Panc1 (cell line): Measurements from ENCODE around the gene DCBLD2. TPM values are rescaled to one million over a fixed set of nuclear protein-coding genes. Genes with fewer than 3 reads are reported as not detected.

Experiments used
- ATAC-seq: fragments of 200-7000 bp; cut with Tn5 transposase; 2 replicates; pipeline ENCODE4 v1.9.1; 2020; ENCODE audit warnings: mild to moderate bottlenecking, moderate library complexity
- BruUV-seq: library from RNA; stranded (reverse); fragments of 400-500 nt; replicated peaks from 2 replicates; lab custom pipeline; 2021; lab: Mats Ljungman, UMichigan
- CTCF ChIA-PET: fragments of 300-600 bp; sonication (Branson Sonifier 250); formaldehyde crosslinking; loops from one replicate; lab custom pipeline; 2022; ENCODE audit warnings: antibody characterized with exemption; lab: Charles Lee
- POLR2A ChIA-PET: fragments of 300-600 bp; sonication (Branson Sonifier 250); formaldehyde crosslinking; loops from one replicate; lab custom pipeline; 2022; ENCODE audit warnings: antibody characterized with exemption; lab: Charles Lee
- DNase-seq: peaks from one replicate; pipeline ENCODE4 v3.0.0-alpha.2; 2010; ENCODE audit warnings: low read depth, low spot score
- H3K27ac ChIP-seq: 2 replicates; pipeline ENCODE4 v1.5.1; 2011; ENCODE audit warnings: mild to moderate bottlenecking, low read length, inconsistent platforms
- H3K27me3 ChIP-seq: fragments of 200-500 bp; sonication (Bioruptor generic); 2 replicates; pipeline ENCODE4 v1.6.0; 2014; ENCODE audit warnings: low read length, inconsistent platforms; ENCODE audit not compliant: control insufficient read depth, insufficient read depth
- H3K36me3 ChIP-seq: fragments of 200-500 bp; sonication (Bioruptor generic); 2 replicates; pipeline ENCODE4 v1.5.1; 2014; ENCODE audit warnings: inconsistent platforms, mild to moderate bottlenecking, low read length, moderate library complexity; ENCODE audit not compliant: control insufficient read depth, insufficient read depth
- H3K4me1 ChIP-seq: 2 replicates; pipeline ENCODE4 v1.5.1; 2011; ENCODE audit warnings: inconsistent platforms, mild to moderate bottlenecking, low read length, moderate library complexity; ENCODE audit not compliant: control insufficient read depth, insufficient read depth
- H3K4me3 ChIP-seq, 2 experiments: 2 replicates each; pipeline ENCODE4 v1.5.1; 2011 to 2012; ENCODE audit warnings: low read depth in 2 of 2, low read length in 2 of 2, mild to moderate bottlenecking in 2 of 2, inconsistent platforms in 1 of 2, moderate library complexity in 1 of 2
- H3K9me3 ChIP-seq: fragments of 200-500 bp; sonication (Bioruptor generic); 2 replicates; pipeline ENCODE4 v1.5.1; 2014; ENCODE audit warnings: low read depth, mild to moderate bottlenecking, inconsistent platforms, low read length, moderate library complexity; ENCODE audit not compliant: control insufficient read depth, insufficient read depth
- POLR2AphosphoS5 ChIP-seq: IDR thresholded peaks from 2 replicates; pipeline ENCODE4 v1.6.1; 2012; ENCODE audit warnings: mild to moderate bottlenecking, low read depth, low read length, moderate library complexity
- SIN3A ChIP-seq: IDR thresholded peaks from 2 replicates; pipeline ENCODE4 v1.6.1; 2012; ENCODE audit warnings: low read depth, mild to moderate bottlenecking, low read length, moderate library complexity, borderline replicate concordance; ENCODE audit not compliant: insufficient read depth
- TCF7L2 ChIP-seq: IDR thresholded peaks from 2 replicates; pipeline ENCODE4 v1.6.1; 2011; ENCODE audit warnings: mild to moderate bottlenecking, low read depth, low read length, inconsistent platforms
- in situ Hi-C: cut with HindIII; loops from 2 replicates; pipeline ENCODE4 v1.10.0; 2016; ENCODE audit warnings: low sequenced_read_pairs, low pct_unique_long_range_greater_than_20kb
- intact Hi-C: fragments of 100-400 bp; cut with micrococcal nuclease; formaldehyde crosslinking; loops from one replicate; pipeline ENCODE4 v1.10.0; 2022; ENCODE audit not compliant: unreplicated experiment
- total RNA-seq: library from RNA; stranded (reverse); gene quantifications from one replicate; pipeline ENCODE4 v1.2.1, GENCODE V29; 2021; ENCODE audit not compliant: unreplicated experiment
- TF ChIP-seq, protein P1 (sequence below): fragments of 450-650 bp; IDR thresholded peaks from 2 replicates; pipeline ENCODE4 v1.5.1; 2017; ENCODE audit warnings: mild to moderate bottlenecking
- TF ChIP-seq, protein P2 (sequence below), 2 experiments: IDR thresholded peaks; 2 replicates each; pipeline ENCODE4 v1.6.1; 2011 to 2012; ENCODE audit warnings: low read depth in 2 of 2, control low read depth in 1 of 2, low read length in 1 of 2, mild to moderate bottlenecking in 1 of 2, moderate library complexity in 1 of 2; ENCODE audit not compliant: insufficient read depth in 1 of 2

Gene DCBLD2
- total RNA-seq, 1 experiment from 2014 or later, result 54.4 TPM

DNA sequence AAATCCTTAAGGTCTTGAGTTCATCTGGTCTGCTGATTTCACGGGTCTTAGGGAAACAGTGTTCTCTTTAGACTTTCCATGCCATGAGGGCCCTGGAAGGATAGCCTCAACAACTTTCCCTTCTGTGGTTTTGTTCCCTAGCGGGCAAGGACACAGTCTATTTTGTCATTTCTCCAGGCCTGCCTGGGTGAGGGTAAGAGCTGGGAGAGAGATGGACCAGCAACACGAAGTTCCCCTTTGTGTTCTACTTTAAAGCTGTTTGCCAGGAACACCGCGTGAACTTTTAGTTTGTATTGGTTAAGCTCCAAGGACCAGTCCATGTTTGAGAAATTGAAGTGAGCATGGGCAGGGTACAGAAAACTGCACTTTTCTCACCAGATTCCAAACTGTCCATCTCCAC is 117.5 kb downstream of the DCBLD2 start:
- H3K27me3 ChIP-seq, result peaks cover 21% of the 10 kb centered on the region
- TF ChIP-seq TCF7L2, result no peak
- no peak for TF ChIP-seq POLR2AphosphoS5
- TF ChIP-seq, protein P1, sequence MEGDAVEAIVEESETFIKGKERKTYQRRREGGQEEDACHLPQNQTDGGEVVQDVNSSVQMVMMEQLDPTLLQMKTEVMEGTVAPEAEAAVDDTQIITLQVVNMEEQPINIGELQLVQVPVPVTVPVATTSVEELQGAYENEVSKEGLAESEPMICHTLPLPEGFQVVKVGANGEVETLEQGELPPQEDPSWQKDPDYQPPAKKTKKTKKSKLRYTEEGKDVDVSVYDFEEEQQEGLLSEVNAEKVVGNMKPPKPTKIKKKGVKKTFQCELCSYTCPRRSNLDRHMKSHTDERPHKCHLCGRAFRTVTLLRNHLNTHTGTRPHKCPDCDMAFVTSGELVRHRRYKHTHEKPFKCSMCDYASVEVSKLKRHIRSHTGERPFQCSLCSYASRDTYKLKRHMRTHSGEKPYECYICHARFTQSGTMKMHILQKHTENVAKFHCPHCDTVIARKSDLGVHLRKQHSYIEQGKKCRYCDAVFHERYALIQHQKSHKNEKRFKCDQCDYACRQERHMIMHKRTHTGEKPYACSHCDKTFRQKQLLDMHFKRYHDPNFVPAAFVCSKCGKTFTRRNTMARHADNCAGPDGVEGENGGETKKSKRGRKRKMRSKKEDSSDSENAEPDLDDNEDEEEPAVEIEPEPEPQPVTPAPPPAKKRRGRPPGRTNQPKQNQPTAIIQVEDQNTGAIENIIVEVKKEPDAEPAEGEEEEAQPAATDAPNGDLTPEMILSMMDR, result no peak
- TF ChIP-seq, protein P2, sequence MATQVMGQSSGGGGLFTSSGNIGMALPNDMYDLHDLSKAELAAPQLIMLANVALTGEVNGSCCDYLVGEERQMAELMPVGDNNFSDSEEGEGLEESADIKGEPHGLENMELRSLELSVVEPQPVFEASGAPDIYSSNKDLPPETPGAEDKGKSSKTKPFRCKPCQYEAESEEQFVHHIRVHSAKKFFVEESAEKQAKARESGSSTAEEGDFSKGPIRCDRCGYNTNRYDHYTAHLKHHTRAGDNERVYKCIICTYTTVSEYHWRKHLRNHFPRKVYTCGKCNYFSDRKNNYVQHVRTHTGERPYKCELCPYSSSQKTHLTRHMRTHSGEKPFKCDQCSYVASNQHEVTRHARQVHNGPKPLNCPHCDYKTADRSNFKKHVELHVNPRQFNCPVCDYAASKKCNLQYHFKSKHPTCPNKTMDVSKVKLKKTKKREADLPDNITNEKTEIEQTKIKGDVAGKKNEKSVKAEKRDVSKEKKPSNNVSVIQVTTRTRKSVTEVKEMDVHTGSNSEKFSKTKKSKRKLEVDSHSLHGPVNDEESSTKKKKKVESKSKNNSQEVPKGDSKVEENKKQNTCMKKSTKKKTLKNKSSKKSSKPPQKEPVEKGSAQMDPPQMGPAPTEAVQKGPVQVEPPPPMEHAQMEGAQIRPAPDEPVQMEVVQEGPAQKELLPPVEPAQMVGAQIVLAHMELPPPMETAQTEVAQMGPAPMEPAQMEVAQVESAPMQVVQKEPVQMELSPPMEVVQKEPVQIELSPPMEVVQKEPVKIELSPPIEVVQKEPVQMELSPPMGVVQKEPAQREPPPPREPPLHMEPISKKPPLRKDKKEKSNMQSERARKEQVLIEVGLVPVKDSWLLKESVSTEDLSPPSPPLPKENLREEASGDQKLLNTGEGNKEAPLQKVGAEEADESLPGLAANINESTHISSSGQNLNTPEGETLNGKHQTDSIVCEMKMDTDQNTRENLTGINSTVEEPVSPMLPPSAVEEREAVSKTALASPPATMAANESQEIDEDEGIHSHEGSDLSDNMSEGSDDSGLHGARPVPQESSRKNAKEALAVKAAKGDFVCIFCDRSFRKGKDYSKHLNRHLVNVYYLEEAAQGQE (IDR thresholded peaks at IDR 0.05; ENCODE audit: insufficient read depth in 1 of 2, low read depth in 2 of 2, low read length in 1 of 2), result no peak
- no peak for TF ChIP-seq SIN3A
- ChIA-PET CTCF (no interaction called here), POLR2A (no interaction called here)
- no peaks in the 10 kb centered on the region for H3K9me3 ChIP-seq
- BruUV-seq, result no TSS peak
- in situ Hi-C loops, result no loop called here
- no peaks in the 10 kb centered on the region for H3K4me1 ChIP-seq
- no peak overlapping the region for H3K27ac ChIP-seq
- H3K4me3 ChIP-seq, result no peak overlapping the region
- intact Hi-C loops, result no loop called here
- ATAC-seq (no peak), DNase-seq (no peak)
- no peaks in the 10 kb centered on the region for H3K36me3 ChIP-seq

DNA sequence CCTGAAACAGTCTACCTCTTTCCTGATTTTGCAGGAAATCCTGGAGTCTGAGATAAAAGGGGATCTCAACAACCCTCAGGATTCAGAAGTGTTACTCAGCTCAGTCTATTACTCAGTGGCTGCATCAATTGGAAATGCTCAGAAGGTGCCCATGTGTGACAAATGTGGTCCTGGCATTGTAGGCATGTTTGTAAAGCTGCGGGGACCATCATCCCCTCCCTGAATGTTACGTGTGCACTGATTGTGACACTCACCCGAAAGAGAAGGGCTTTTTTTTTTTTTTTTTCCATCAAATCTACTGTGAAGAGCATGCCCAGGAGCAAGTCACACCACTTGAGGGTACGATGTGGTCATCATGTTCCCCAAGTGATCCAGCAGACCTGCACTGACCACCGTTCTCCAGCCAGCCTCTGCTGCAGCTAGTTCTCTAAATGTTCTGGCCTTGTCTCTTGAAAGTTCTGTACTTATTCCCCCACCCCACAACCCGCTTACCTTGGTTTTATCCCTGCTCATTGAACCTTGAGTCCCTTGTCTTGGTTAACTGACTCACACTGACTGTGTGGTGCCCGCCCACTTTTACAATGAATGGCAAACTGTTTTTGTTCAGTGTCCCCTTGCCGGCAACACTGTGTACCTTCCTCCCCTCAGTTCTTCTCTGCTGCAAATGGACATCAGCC is 118.5 kb downstream of the DCBLD2 start:
- H3K36me3 ChIP-seq, result no peaks in the 10 kb centered on the region
- H3K9me3 ChIP-seq, result no peaks in the 10 kb centered on the region
- intact Hi-C loops (no loop called here), in situ Hi-C loops (no loop called here)
- no peak overlapping the region for H3K27ac ChIP-seq
- peaks cover 21% of the 10 kb centered on the region for H3K27me3 ChIP-seq
- no peaks in the 10 kb centered on the region for H3K4me1 ChIP-seq
- no peak overlapping the region for H3K4me3 ChIP-seq
- TF ChIP-seq TCF7L2, result no peak
- TF ChIP-seq, protein P2 (IDR thresholded peaks at IDR 0.05; ENCODE audit: insufficient read depth in 1 of 2, low read depth in 2 of 2, low read length in 1 of 2), result no peak
- ChIA-PET POLR2A (no interaction called here), CTCF (no interaction called here)
- DNase-seq (no peak), ATAC-seq (no peak)
- BruUV-seq, result no TSS peak
